ENCODE results near the gene RFLNA. TPM values are rescaled to one million over a fixed set of nuclear protein-coding genes. Genes with fewer than 3 reads are reported as not detected.

Gene RFLNA
- total RNA-seq, 4 donors from 2014 or later = 11.4 to 19.4 (median 17.0) TPM

GRCh38 chr12:124314207-124314606, 19.3 kb downstream of the RFLNA start:
- Histone ChIP-seq H3K27ac (peak overlapping the region in 1 of 4 donors; percentile 11), H3K36me3 (peaks cover 0 to 23% (median 0%) of the 10 kb centered on the region in 3 donors), H3K4me1 (peaks cover 0 to 9% (median 0%) of the 10 kb centered on the region in 4 donors), H3K4me3 (no peak overlapping the region), H3K27me3 (no peaks in the 10 kb centered on the region), H3K9me3 (no peaks in the 10 kb centered on the region)
- TF ChIP-seq POLR2A (IDR thresholded peaks at IDR 0.05) (no peak), EP300 (IDR thresholded peaks at IDR 0.05) (no peak), CTCF (IDR thresholded peaks at IDR 0.05) (no peak)
- no peak for DNase-seq (ENCODE audit: low spot score in 2 of 2)
- WGBS, 2 donors = 87 to 90% methylated on average over 29 to 30 of the region's 30 CpGs

GRCh38 chr12:124314766-124315165, 19.9 kb downstream of the RFLNA start:
- H3K36me3 ChIP-seq = peaks cover 0 to 23% (median 0%) of the 10 kb centered on the region in 3 donors
- no peaks in the 10 kb centered on the region for H3K9me3 ChIP-seq
- no peak overlapping the region for H3K4me3 ChIP-seq
- TF ChIP-seq POLR2A (IDR thresholded peaks at IDR 0.05) (no peak), EP300 (IDR thresholded peaks at IDR 0.05) (no peak), CTCF (IDR thresholded peaks at IDR 0.05) (no peak)
- H3K27ac ChIP-seq = peak overlapping the region in 1 of 4 donors; percentile 11
- H3K27me3 ChIP-seq = no peaks in the 10 kb centered on the region
- 59 to 62% methylated on average over 9 of the region's 9 CpGs for WGBS, 2 donors
- DNase-seq (ENCODE audit: low spot score in 2 of 2) = no peak
- H3K4me1 ChIP-seq = peaks cover 0 to 9% (median 0%) of the 10 kb centered on the region in 4 donors

GRCh38 chr12:124315372-124316044, 20.6 kb downstream of the RFLNA start:
- Histone ChIP-seq H3K36me3 (peaks cover 0 to 23% (median 0%) of the 10 kb centered on the region in 3 donors), H3K4me1 (peaks cover 0 to 9% (median 0%) of the 10 kb centered on the region in 4 donors), H3K9me3 (no peaks in the 10 kb centered on the region), H3K27ac (no peak overlapping the region), H3K4me3 (no peak overlapping the region), H3K27me3 (no peaks in the 10 kb centered on the region)
- WGBS, 2 donors = 68 to 83% methylated on average over 11 to 15 of the region's 17 CpGs
- no peak for DNase-seq (ENCODE audit: low spot score in 2 of 2)
- no peak for TF ChIP-seq CTCF (IDR thresholded peaks at IDR 0.05)
- no peak for TF ChIP-seq POLR2A (IDR thresholded peaks at IDR 0.05)
- no peak for TF ChIP-seq EP300 (IDR thresholded peaks at IDR 0.05)

GRCh38 chr12:124316257-124316900, 21.5 kb downstream of the RFLNA start:
- Histone ChIP-seq H3K4me1 (peaks cover 0 to 10% (median 0%) of the 10 kb centered on the region in 4 donors), H3K27me3 (no peaks in the 10 kb centered on the region), H3K9me3 (no peaks in the 10 kb centered on the region), H3K4me3 (no peak overlapping the region), H3K36me3 (peaks cover 0 to 23% (median 0%) of the 10 kb centered on the region in 3 donors), H3K27ac (no peak overlapping the region)
- 83 to 86% methylated on average over 12 of the region's 12 CpGs for WGBS, 2 donors
- no peak for TF ChIP-seq CTCF (IDR thresholded peaks at IDR 0.05)
- no peak for TF ChIP-seq POLR2A (IDR thresholded peaks at IDR 0.05)
- no peak for TF ChIP-seq EP300 (IDR thresholded peaks at IDR 0.05)
- no peak for DNase-seq (ENCODE audit: low spot score in 2 of 2)

GRCh38 chr12:124317400-124317799, 22.5 kb downstream of the RFLNA start:
- Histone ChIP-seq H3K9me3 (no peaks in the 10 kb centered on the region), H3K27ac (no peak overlapping the region), H3K27me3 (no peaks in the 10 kb centered on the region), H3K4me3 (no peak overlapping the region), H3K36me3 (peaks cover 0 to 24% (median 0%) of the 10 kb centered on the region in 3 donors), H3K4me1 (peaks cover 0 to 18% (median 0%) of the 10 kb centered on the region in 4 donors)
- no peak for DNase-seq (ENCODE audit: low spot score in 2 of 2)
- WGBS, 2 donors = 70 to 75% methylated on average over 12 of the region's 12 CpGs
- no peak for TF ChIP-seq CTCF (IDR thresholded peaks at IDR 0.05)
- no peak for TF ChIP-seq EP300 (IDR thresholded peaks at IDR 0.05)
- no peak for TF ChIP-seq POLR2A (IDR thresholded peaks at IDR 0.05)

All from tibial nerve (tissue), 4 donors.